ENCODE data around the gene ADGRD2. TPM values are rescaled to one million over a fixed set of nuclear protein-coding genes. Genes with fewer than 3 reads are reported as not detected.

The ADGRD2 gene
- total and polyA plus RNA-seq, 4 donors = not detected

DNA sequence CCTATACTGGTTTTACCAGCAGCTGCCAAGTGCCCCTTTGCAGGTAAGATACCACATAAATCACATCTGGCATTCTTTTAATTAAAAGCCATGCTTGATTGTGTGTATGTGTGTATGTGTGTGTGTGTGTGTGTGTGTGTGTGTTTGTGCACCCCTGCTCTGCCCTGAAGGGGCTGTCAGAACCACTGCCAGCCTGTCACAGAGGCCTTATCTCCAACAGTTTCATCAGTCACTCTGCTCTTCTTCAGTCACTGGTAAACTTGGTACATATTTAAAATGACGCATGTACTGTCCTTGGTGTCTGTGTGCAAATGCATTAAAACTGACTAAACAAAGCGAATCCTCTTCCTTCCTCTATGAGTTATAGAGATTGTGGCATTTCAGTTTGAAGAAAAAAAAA is 75.9 kb downstream of the ADGRD2 start (continued):
- TF ChIP-seq EGR1 (IDR thresholded peaks at IDR 0.05; ENCODE audit: low read depth in 2 of 2) (no peak), MAX (IDR thresholded peaks at IDR 0.05) (no peak), RAD21 (IDR thresholded peaks at IDR 0.05) (no peak), HNF4G (IDR thresholded peaks at IDR 0.05) (no peak), FOXA2 (IDR thresholded peaks at IDR 0.05) (no peak), FOXA1 (IDR thresholded peaks at IDR 0.05) (no peak), GABPA (IDR thresholded peaks at IDR 0.05 in 1 of 2, conservative IDR thresholded peaks at IDR 0.05 in 1 of 2) (no peak), NR2F2 (IDR thresholded peaks at IDR 0.05) (no peak)
- TF ChIP-seq, protein P1, sequence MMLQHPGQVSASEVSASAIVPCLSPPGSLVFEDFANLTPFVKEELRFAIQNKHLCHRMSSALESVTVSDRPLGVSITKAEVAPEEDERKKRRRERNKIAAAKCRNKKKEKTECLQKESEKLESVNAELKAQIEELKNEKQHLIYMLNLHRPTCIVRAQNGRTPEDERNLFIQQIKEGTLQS (IDR thresholded peaks at IDR 0.05) = no peak

DNA sequence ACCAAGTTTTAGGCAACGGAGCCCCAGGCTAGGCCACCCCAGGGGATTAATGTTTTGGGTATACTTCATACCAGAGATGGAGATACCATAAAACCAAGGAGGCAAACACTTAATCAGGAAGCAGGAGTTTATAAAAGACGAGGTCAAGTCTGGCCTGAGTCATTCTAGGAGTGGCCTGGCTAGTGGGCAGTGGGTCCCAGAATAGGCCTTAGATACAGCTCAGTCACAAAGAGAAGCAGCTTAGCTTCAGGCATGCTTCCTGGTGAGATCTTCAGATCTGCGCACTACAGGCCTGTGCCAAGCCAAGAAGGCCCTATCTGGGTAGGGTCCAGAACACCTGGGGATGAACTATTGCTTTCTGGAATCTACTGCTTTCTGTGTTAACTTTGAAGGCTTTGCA is 77.5 kb downstream of the ADGRD2 start:
- Histone ChIP-seq H3K9ac (ENCODE audit: low read depth in 1 of 2, low read length in 2 of 2) (no peak overlapping the region), H3K36me3 (ENCODE audit: control insufficient read depth in 4 of 4, insufficient read depth in 3 of 4, low read depth in 1 of 4, low read length in 3 of 4) (peaks cover 2 to 7% (median 4%) of the 10 kb centered on the region in 4 donors), H3K9me3 (ENCODE audit: control insufficient read depth in 4 of 4, low read length in 3 of 4) (no peaks in the 10 kb centered on the region), H3K27me3 (ENCODE audit: control insufficient read depth in 4 of 4, insufficient read depth in 4 of 4, low read length in 3 of 4) (no peaks in the 10 kb centered on the region), H3K27ac (ENCODE audit: low read depth in 1 of 2, low read length in 2 of 2) (no peak overlapping the region), H3K4me3 (ENCODE audit: low read depth in 1 of 3, low read length in 3 of 3) (no peak overlapping the region), H3K4me1 (ENCODE audit: control insufficient read depth in 4 of 4, insufficient read depth in 4 of 4, low read length in 3 of 4) (no peaks in the 10 kb centered on the region)
- no peak for DNase-seq (ENCODE audit: low spot score)
- no peak for TF ChIP-seq HNF4A (conservative IDR thresholded peaks at IDR 0.05)
- 90% methylated on average over 3 of the region's 3 CpGs for WGBS

Other genes with a start within 250 kb of the ADGRD2 start
- gene NEK6, start 192.5 kb upstream of the ADGRD2 start, total RNA-seq = 10 to 100 TPM; 36.4 to 48.5 TPM
- gene NEK6, start 192.5 kb upstream of the ADGRD2 start, polyA plus RNA-seq = 10 to 100 TPM; 32.5 to 49.7 TPM
- 100 to 1,000 TPM in 1 of 2 donors, 10 to 100 TPM in 1; 90.9 to 102 TPM for gene PSMB7, start 35.0 kb upstream of the ADGRD2 start, total RNA-seq
- gene PSMB7, start 35.0 kb upstream of the ADGRD2 start, polyA plus RNA-seq = 100 to 1,000 TPM; 166 to 183 TPM
- gene NR5A1, start 56.9 kb downstream of the ADGRD2 start, total RNA-seq = not detected
- gene NR5A1, start 56.9 kb downstream of the ADGRD2 start, polyA plus RNA-seq = not detected